Astrocyte of the spinal cord (primary cell): ENCODE data around the gene DUXA.
"Not testable (repeated sequence)": the region's sequence is repeated elsewhere in the genome, so short reads cannot be mapped to it uniquely, and the experiment has no call there.

ENCODE experiments used
- DNase-seq: peaks from one replicate; pipeline ENCODE4 v3.0.0; 2011; ENCODE audit warnings: low read depth, low spot score
- H3K4me3 ChIP-seq: 2 replicates; pipeline ENCODE4 v1.5.1; 2011; ENCODE audit warnings: low read depth, mild to moderate bottlenecking, low read length, moderate library complexity
- in situ Hi-C: cut with HindIII; loops from 2 replicates; pipeline ENCODE4 v1.10.0; 2017; ENCODE audit warnings: low sequenced_read_pairs
- TF ChIP-seq, protein P1 (sequence below): IDR thresholded peaks from 2 replicates; pipeline ENCODE4 v1.5.1; 2012; ENCODE audit warnings: low read depth, mild to moderate bottlenecking, low read length, inconsistent platforms

The DUXA gene

DNA sequence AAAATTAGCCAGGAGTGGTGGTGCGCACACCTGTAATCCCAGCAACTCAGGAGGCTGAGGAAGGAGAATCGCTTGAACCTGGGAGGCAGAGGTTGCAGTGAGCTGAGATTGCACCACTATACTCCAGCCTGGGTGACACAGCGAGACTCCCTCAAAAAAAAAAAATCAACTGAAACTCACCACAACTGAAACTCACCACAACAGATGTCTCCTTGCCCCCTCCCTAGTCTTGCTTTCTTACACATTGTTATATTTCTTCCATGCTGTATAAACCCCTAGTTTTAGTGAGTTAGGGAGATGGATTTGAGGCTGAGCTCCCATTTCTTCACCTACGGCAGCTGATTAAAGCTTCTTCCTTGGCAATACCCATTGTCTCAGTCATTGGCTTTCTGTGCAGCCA, 25.6 kb downstream of the DUXA start:
- in situ Hi-C loops: no loop called here
- TF ChIP-seq, protein P1, sequence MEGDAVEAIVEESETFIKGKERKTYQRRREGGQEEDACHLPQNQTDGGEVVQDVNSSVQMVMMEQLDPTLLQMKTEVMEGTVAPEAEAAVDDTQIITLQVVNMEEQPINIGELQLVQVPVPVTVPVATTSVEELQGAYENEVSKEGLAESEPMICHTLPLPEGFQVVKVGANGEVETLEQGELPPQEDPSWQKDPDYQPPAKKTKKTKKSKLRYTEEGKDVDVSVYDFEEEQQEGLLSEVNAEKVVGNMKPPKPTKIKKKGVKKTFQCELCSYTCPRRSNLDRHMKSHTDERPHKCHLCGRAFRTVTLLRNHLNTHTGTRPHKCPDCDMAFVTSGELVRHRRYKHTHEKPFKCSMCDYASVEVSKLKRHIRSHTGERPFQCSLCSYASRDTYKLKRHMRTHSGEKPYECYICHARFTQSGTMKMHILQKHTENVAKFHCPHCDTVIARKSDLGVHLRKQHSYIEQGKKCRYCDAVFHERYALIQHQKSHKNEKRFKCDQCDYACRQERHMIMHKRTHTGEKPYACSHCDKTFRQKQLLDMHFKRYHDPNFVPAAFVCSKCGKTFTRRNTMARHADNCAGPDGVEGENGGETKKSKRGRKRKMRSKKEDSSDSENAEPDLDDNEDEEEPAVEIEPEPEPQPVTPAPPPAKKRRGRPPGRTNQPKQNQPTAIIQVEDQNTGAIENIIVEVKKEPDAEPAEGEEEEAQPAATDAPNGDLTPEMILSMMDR: no peak
- DNase-seq: no peak
- H3K4me3 ChIP-seq: no peak overlapping the region

GRCh38 chr19:57135797-57136196, 31.5 kb downstream of the DUXA start:
- DNase-seq: no peak
- in situ Hi-C loops: no loop called here
- no peak overlapping the region for H3K4me3 ChIP-seq
- TF ChIP-seq, protein P1: no peak

- in situ Hi-C loops, H3K4me3 ChIP-seq, DNase-seq: not testable (repeated sequence)
Measured at GRCh38 chr19:57127403-57127802, 39.9 kb downstream of the DUXA start.

- H3K4me3 ChIP-seq: no peak overlapping the region
- in situ Hi-C loops: no loop called here
- no peak for DNase-seq
- TF ChIP-seq, protein P1: no peak
Measured at GRCh38 chr19:57123882-57124281, 43.4 kb downstream of the DUXA start.

GRCh38 chr19:57118848-57119247, 48.4 kb downstream of the DUXA start:
- in situ Hi-C loops: no loop called here

DNA sequence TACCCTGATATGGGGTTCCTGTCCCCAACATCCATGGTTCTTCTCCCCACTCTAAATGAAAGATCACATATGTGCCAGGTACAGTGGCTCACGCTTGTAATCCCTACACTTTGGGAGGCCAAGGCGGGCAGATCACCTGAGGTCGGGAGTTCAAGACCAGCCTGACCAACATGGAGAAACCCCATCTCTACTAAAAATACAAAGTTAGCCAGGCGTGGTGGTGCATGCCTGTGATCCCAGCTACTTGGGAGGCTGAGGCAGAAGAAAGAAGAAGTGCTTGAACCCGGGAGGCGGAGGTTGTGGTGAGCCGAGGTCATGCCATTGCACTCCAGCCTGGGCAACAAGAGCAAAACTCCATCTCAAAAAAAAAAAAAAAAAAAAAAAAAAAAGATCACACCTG, 53.8 kb downstream of the DUXA start:
- in situ Hi-C loops, DNase-seq, H3K4me3 ChIP-seq: not testable (repeated sequence)

More at GRCh38 chr19:57118848-57119247, 48.4 kb downstream of the DUXA start:
- TF ChIP-seq, protein P1: no peak
- no peak overlapping the region for H3K4me3 ChIP-seq
- no peak for DNase-seq

DNA sequence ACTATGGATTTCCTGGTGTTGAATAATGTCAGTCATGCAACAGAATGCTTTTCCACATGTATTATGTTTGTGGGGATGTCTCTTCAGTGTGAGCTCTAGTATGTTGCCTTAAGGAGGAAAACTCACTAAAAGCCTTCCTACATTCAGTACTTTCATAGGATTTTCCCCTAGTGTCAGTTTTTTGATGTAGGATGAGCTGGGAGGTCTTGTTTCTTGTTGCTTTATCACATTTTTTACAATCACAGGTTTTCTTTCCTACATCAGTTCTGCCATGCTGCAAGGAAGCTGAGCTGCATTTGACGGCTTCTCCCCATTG, 56.0 kb downstream of the DUXA start:
- in situ Hi-C loops: no loop called here
- DNase-seq: no peak
- no peak overlapping the region for H3K4me3 ChIP-seq
- TF ChIP-seq, protein P1: no peak

DNA sequence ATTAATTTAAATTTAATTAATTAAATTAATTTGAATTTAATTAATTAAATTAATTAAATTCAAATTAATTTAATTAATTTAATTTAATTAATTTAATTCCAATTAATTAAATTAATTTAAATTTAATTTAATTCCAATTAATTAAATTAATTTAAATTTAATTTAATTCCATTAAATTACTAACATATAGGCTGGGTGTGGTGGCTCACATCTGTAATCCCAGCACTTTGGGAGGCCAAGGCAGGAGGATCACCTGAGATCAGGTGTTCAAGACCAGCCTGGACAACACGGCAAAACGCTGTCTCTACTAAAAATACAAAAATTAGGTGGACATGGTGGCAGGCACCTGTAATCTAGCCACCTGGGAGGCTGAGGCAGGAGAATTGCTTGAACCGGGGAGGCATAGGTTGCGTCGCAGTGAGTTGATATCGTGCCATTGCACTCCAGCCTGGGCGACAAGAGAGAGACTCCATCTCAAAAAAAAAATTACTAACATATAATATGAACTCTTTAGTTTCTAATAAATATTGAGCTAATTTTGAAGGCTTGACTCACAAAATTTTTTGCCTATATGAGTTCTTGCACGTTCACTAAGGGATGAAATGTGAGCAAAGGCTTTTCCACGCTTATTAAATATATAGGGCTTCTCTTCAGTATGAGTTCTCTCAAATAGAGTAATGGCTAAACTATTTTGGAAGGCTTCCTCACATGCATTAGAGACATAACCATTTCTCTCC, 56.5 kb downstream of the DUXA start:
- DNase-seq: no peak
- no peak overlapping the region for H3K4me3 ChIP-seq
- TF ChIP-seq, protein P1: no peak
- in situ Hi-C loops: no loop called here
